HG03442 (cell line): ENCODE measurements around the gene C1orf146.
"Not testable (repeated sequence)": the region's sequence is repeated elsewhere in the genome, so short reads cannot be mapped to it uniquely, and the experiment has no call there.

Experiments used
- ATAC-seq: cut with Tn5 transposase; IDR thresholded peaks from one replicate; pipeline ENCODE4 v1.9.1; 2021; ENCODE audit warnings: mild to moderate bottlenecking, moderate library complexity; ENCODE audit not compliant: unreplicated experiment

The C1orf146 gene

GRCh38 chr1:92217721-92218120 is at the start of gene C1orf146:
Gene C1orf146 (plus strand): TSS chr1:92217915. CDS start chr1:92231421, 13,506 bp downstream.
- no peak for ATAC-seq

- no peak for ATAC-seq
Observed at GRCh38 chr1:92168657-92169056, 49.1 kb upstream of the C1orf146 start.

GRCh38 chr1:92169214-92170005 is 48.3 kb upstream of the C1orf146 start:
- ATAC-seq, result no peak

- no peak for ATAC-seq
Observed at GRCh38 chr1:92184632-92185031, 33.1 kb upstream of the C1orf146 start.

GRCh38 chr1:92186081-92186480 is 31.6 kb upstream of the C1orf146 start:
- no peak for ATAC-seq

GRCh38 chr1:92188436-92189255 is 29.1 kb upstream of the C1orf146 start:
- no peak for ATAC-seq

GRCh38 chr1:92191726-92192125 is 26.0 kb upstream of the C1orf146 start:
- no peak for ATAC-seq

GRCh38 chr1:92192246-92192645 is 25.5 kb upstream of the C1orf146 start:
- ATAC-seq, result no peak

- ATAC-seq, result no peak
Observed at GRCh38 chr1:92194511-92194910, 23.2 kb upstream of the C1orf146 start.

- ATAC-seq, result no peak
Observed at GRCh38 chr1:92201973-92202372, 15.7 kb upstream of the C1orf146 start.

- ATAC-seq, result no peak
Observed at GRCh38 chr1:92203105-92203504, 14.6 kb upstream of the C1orf146 start.

GRCh38 chr1:92210701-92211100 is 7.0 kb upstream of the C1orf146 start:
- no peak for ATAC-seq

GRCh38 chr1:92211166-92211565 is 6.5 kb upstream of the C1orf146 start:
- no peak for ATAC-seq

- no peak for ATAC-seq
Observed at GRCh38 chr1:92218559-92218958, 844 bp downstream of the C1orf146 start.

- no peak for ATAC-seq
Observed at GRCh38 chr1:92219028-92219427, 1.3 kb downstream of the C1orf146 start.

GRCh38 chr1:92228401-92228800 is 10.7 kb downstream of the C1orf146 start:
- no peak for ATAC-seq

- no peak for ATAC-seq
Observed at GRCh38 chr1:92230736-92231135, 13.0 kb downstream of the C1orf146 start.

GRCh38 chr1:92240034-92240433 is 22.3 kb downstream of the C1orf146 start:
- ATAC-seq, result no peak

- no peak for ATAC-seq
Observed at GRCh38 chr1:92244376-92244775, 26.7 kb downstream of the C1orf146 start.

- not testable (repeated sequence) for ATAC-seq
Observed at GRCh38 chr1:92254714-92255113, 37.0 kb downstream of the C1orf146 start.

GRCh38 chr1:92259350-92259749 is 41.6 kb downstream of the C1orf146 start:
- no peak for ATAC-seq

- ATAC-seq, result no peak
Observed at GRCh38 chr1:92262516-92262915, 44.8 kb downstream of the C1orf146 start.
